GM19351 (cell line): ENCODE results near the gene EPB41.

Experiments
- ATAC-seq: cut with Tn5 transposase; IDR thresholded peaks from one replicate; pipeline ENCODE4 v1.9.1; 2021; ENCODE audit warnings: mild to moderate bottlenecking, moderate library complexity; ENCODE audit not compliant: unreplicated experiment

EPB41 gene

DNA sequence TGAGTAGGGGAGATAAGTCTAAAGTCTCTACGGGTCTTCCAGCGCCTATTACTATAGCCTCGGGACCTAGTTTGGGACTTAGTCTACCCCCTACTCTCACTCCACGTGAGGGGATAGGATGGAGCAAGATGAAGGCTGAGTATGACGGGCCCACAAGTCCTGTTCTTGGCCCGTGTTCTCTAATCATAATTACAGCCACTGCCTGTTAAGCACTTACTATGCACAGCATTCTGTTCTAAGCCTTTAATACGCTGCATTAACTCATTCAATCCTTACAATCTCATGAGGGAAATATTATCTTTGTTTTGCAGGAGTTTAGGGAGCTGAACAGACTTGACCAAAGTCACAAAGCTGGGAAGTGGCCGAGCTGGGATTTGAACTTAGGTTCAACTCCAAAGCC, 23.9 kb upstream of the EPB41 start:
- ATAC-seq: no peak

GRCh38 chr1:28890836-28891235, 23.5 kb upstream of the EPB41 start:
- ATAC-seq: no peak

DNA sequence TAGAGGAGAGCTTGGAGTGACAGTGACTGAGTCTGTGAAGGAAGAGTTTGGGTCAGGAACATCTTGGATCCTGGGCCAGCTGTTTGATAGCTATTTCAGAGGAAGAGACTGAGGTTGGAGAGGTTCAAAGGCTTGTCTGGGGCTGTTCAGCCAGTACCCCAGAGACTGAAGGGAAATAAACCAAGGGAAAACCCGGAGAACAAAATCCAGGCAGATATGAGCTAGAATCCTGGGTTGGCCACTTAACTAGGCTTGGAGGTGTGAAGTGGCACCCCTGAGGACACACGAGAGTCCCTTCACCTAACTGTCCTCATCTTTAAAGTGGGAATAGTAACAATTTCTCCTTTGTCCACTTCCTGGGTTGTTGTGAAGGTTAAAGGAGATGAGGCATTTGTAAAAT, 23.1 kb upstream of the EPB41 start:
- ATAC-seq: no peak

GRCh38 chr1:28893403-28894102, 20.8 kb upstream of the EPB41 start:
- ATAC-seq: no peak

GRCh38 chr1:28894785-28895184, 19.6 kb upstream of the EPB41 start:
- no peak for ATAC-seq

GRCh38 chr1:28895896-28896608, 18.3 kb upstream of the EPB41 start:
- no peak for ATAC-seq

DNA sequence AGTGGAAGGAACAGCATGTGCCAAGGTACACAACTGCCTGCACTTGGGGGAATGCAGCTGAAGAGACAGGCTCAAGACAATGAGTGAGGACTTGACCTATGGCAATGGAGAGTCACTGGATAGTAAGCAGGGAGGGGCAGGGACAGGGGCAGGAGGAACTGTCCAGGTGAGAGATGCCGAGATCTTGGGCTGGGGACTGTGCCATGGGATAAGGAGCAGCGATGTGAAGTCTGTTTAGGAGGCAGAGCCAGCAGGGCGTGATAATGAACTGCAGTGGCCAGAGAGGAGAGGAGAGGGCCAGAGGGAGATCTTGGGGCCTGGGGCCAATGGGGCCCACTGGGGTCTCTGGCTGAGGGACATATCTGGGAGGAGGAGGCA, 17.8 kb upstream of the EPB41 start:
- ATAC-seq: no peak

- no peak for ATAC-seq
These were observed 16.6 kb upstream of the EPB41 start for GRCh38 chr1:28897789-28898188.

DNA sequence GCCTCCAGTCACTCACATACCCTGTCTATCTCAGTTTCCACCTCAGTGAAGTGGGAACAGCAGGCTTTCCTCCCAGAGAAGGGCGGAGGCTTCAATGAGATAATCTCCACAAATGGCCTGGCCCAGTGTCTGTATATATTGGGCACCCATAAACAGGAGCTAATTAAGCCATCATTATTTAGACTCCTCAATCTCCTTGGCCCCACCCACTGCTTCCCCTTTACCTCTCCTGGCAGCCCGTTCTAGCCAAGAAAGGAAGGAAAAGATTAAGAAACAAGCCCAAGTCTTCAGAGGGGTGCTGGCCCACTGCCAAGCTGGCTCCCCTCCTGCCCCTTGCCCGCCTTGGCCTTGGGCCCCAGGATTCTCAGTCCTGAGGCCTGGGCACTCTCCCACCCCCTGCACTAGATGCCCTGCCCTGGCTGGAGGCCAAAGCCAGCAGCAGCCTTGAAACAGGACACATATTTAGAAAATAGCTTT, 15.9 kb upstream of the EPB41 start:
- no peak for ATAC-seq

GRCh38 chr1:28899267-28899666, 15.1 kb upstream of the EPB41 start:
- no peak for ATAC-seq

DNA sequence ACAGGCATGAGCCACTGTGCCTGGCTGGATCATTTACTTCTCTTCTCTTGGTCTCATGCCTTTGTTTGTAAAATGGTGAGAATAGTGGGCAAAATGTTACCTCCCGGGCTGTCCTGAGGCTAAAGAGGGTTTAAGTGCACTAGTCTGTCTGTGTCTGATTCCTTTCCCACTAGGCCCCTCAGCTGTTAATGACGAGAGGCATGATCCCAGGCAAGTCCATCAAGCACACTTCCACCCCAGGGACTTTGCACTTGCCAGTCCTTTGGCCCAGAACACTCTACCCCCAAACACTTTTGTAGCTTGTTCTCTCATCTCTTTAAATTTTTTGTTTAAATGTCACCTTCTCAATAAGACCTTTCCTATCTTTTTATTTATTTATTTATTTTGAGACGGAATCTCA, 13.8 kb upstream of the EPB41 start:
- ATAC-seq: no peak

DNA sequence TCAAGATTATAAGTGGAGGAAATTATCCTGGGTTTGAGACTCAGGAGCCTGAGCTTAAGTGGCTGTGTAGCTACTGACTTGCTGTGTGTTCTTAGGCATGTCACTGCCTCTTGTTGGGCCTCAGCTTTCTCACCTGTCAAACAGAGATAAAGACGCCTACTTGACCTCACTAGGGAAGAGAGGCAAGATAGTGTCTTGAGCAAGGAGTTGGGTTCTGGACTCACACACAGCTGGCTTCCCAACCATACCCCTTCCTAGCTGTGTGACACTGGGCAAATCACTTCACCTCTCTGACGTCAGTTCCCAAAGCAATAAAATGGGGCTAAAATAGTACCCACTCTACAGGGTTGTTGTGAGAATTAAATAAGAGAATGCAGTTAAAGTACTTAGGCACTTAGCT, 11.6 kb upstream of the EPB41 start:
- ATAC-seq: no peak

GRCh38 chr1:28905921-28906666, 8.3 kb upstream of the EPB41 start:
- ATAC-seq: no peak

- ATAC-seq: no peak
These were observed 5.2 kb upstream of the EPB41 start for GRCh38 chr1:28909198-28909597.

- no peak for ATAC-seq
These were observed 3.8 kb upstream of the EPB41 start for GRCh38 chr1:28910379-28911115.

DNA sequence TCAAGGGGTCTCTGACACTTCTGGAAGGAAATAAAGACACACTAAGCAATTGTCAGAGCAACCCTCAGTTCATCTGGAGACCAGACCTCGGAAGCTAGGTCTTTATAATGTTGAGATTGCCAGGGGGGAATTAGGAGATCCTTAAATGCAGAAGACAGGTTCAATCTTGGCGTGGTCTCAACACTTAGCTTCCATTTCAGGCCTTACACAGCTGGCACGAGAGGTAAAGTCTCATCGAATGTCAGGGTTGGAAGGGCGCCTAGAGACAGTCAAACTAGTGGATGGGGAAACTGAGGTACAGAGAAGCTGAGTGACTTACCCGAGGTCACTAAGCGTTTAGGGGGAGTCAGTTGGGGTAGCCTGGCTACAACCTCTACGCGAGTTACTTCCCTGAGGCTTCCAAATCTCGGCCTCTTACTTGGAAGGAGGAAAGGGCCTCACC, 562 bp upstream of the EPB41 start:
- ATAC-seq: no peak

DNA sequence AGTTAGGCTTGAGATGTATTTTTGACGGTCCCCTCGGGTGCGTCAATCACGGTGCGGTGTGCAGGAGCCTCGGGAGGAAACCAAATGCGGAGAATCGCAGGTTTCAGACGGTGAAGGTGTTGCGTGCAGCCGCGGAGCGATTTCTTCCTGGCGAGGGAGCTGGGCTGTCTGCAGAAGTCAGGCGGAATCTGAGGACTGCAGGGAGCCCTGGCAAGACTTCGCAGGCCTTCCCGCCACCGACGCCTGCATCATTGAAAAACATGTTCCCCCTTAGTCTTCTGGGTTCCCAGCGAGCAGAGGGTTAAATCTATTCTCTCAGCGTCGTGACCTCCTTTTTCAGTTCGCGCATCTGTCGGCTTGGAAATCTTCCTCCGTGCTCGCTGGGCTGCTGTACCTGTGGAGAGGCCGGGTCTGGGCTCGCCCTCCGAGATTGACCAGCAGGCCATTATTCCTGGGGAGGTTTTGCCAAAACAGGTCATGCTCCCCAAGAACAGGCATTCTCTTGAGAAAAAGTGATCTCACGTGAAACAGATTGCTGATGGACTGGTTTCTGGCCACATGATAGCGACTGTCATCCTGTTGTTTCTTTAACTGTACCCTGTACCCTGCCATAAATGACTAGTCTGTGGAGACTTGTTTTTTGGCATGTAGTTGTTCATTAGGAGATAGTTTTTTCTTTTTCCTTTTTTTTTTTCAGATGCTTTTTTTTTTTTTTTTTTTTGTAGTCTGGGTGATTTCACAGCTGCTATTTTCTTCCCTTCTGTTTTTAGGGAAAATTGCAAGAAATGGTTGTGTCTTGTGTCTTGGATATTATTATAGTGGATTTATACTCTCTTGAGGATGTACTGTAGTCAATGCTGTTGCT, 894 bp downstream of the EPB41 start:
- ATAC-seq: peak; percentile 13

- ATAC-seq: no peak
These were observed 3.4 kb downstream of the EPB41 start for GRCh38 chr1:28917757-28918118.

- ATAC-seq: no peak
These were observed 7.0 kb downstream of the EPB41 start for GRCh38 chr1:28921286-28921869.

GRCh38 chr1:28925350-28925891, 11.1 kb downstream of the EPB41 start:
- ATAC-seq: no peak
